Right forelimb (tissue), 1 donor: Measurements from ENCODE around the gene WDR76.
"Not testable (repeated sequence)": the region's sequence is repeated elsewhere in the genome, so short reads cannot be mapped to it uniquely, and the experiment has no call there.

Source experiments
- DNase-seq: peaks from one replicate; pipeline ENCODE4 v3.0.0-alpha.2; 2018

The WDR76 gene

DNA sequence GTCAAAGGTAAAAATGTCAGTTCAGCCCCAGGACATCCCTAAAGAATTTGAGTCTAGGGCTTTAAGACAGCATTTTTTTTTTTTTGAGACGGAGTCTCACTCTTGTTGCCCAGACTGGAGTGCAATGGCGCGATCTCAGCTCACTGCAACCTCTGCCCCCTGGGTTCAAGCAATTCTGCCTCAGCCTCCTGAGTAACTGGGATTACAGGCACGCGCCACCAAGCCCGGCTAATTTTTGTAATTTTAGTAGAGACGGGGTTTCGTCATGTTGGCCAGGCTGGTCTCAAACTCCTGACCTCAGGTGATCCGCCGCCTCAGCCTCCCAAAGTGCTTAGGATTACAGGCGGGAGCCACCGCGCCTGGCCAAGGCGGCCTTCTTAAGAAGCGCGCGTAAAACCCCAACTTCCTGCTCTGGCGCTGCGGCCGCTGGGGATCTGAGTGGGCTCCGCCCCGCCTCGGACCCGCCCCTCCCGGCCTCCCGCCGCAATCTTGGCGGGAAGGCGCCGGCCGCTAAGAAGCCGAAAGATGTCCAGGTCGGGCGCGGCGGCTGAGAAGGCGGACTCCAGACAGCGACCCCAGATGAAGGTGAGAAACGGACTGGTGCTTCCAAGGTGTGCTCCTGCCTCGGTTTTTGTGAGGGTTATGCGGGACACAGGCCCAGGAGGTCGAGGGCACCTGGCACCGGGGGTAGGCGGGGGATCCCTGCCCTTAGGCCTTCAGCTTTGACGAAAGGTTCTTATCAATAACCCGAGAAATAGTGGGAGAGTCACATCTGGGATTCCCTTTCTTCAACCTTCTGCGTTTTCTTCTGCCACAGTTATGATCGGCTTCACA, at the start of gene WDR76:
WDR76 (plus strand) TSS at position 495 of the 834 bp plus-strand sequence; CDS start at position 526, 31 bp downstream.
- DNase-seq, result peak; percentile 86

DNA sequence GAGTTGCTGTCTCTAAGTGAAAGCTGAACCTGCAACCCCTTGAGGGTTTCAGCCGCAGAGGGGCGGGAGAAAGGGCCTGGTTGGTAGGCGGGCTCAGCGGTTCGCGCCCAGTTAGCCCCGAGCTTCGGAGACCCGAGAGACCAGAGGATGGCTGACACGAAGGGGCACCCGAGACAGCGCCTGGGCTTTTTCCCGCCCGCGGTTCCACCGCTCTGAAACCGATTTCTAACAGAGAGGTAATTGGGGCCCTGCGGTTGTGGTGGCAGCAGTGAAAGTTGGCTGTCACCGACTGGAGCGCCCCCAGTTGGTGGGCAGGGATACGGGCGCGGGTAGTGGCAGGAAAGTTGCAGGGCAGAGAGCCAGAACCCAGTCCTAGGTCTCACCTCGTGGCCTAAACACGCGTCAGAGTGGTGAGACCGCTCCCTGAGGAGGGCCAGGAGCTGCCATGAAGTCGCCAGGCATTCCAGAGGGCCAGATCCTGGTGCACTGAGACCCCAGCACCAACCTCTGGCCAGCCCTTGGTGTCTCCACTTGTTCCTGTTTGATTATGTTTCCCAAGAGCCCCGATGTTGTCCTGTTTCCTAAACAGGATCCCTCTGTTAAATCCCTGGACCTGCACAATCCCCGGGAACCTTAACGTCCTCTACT, 49.4 kb upstream of the WDR76 start:
- peak; percentile 84 for DNase-seq

DNA sequence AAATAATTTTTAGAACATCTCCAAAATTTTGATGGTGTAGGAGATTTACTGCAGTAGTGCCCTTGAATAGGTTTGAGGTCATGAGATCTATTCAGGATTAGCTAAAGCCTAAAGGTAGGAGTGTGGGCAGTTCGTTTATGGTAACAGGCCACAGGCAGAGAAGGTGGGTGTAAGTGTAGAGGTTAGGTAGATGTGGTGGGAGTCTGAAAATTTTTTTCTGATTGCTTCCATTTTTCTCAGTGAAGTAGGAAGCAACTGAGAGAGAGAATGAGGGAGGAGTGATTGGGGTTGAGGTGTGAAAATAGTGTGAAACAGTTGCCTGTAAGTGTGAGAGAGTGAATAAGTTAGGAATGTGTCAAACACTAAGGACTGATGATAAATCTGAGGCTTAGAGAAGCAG, 47.8 kb upstream of the WDR76 start:
- no peak for DNase-seq

DNA sequence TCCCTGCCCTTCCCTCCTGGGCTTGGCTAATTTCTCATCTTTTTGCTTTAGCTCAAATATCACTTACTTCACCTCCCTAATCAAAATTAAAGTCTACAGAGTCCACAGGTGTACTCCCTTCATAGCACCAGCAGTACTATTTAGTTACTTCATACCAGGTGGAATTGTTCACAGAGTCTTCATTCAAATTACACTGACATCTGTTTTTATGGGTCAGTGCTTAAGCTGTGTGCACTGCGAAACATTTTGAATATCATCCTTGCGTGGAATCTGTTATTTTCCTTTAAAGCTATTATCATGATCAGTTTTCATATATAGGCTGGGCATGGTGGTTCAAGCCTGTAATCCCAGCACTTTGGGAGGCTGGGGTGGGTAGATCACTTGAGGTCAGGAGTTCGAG, 37.4 kb upstream of the WDR76 start:
- DNase-seq, result no peak

DNA sequence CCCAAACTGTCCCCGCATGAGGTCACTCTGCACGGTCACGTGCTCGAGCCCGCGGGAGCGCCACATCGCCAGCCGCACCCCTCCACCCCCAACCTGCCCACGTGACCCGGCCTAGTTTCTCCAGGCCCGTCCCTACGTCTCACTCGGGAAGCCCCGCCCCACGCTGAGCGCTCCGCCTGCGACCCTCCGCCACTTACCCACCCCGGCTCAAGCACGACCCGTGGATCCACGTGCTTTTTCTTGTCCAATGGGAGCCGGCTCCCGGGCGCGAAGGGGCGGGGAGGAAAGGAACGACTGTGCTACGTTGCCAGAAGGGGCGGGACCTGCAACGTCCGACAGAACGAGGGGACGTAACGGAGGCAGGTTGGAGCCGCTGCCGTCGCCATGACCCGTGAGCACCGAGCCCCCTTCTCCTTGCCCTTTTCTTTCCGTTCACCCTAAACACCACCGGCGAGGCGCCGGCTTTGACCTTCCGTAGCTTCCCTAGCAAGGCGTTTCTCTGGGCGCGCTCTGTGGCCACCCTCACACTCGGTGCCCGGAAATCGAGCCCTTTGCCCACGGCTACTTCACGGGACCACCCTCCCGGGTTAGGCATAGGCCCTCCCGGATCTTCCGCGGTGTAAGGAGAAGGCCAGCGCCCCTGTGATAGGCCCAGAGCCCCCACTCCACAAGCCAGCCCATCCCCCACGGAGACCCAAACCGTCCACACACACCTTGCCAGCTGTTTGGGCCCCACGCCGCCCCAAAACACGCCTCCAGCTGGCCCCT, 34.6 kb upstream of the WDR76 start, which contains the start of gene SERF2:
SERF2 (plus strand) TSS at position 328 of the 768 bp plus-strand sequence; CDS start at position 385, 57 bp downstream.
- DNase-seq, result peak; percentile 100

DNA sequence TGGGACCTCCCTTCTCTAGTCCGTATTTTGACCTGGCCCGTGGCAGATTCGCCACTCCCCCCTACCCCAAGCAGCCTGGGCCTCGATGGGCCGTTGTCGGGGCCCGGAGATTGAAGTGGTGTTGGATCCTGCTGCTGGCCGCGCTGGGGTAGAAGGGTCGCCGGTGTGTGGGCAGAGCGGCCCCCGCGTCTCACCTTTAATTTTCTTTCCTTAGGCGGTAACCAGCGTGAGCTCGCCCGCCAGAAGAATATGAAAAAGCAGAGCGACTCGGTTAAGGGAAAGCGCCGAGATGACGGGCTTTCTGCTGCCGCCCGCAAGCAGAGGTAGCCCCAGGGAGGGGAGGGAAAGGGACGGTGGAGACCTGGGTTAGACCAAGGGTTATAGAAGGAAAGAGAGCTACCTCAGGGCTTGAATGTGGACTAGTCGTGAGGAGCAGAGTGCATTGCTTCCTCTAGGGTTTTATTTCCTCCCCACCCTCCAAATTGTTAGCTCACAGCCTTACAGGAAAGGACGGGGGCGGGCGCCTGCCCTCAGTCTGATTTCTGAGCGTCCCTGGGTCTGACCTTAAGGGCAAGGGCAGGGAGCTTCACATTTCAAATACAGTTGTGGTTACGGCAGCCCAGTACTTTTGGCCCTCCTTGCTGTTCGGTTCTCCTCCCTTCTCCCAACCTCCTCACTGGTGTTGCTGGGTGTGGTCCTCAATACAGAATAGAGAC, 33.9 kb upstream of the WDR76 start:
- DNase-seq, result no peak

DNA sequence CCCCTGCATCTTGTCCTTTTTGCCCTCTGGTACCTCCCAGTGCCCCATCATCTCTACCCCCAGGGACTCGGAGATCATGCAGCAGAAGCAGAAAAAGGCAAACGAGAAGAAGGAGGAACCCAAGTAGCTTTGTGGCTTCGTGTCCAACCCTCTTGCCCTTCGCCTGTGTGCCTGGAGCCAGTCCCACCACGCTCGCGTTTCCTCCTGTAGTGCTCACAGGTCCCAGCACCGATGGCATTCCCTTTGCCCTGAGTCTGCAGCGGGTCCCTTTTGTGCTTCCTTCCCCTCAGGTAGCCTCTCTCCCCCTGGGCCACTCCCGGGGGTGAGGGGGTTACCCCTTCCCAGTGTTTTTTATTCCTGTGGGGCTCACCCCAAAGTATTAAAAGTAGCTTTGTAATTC, 33.2 kb upstream of the WDR76 start:
- no peak for DNase-seq

DNA sequence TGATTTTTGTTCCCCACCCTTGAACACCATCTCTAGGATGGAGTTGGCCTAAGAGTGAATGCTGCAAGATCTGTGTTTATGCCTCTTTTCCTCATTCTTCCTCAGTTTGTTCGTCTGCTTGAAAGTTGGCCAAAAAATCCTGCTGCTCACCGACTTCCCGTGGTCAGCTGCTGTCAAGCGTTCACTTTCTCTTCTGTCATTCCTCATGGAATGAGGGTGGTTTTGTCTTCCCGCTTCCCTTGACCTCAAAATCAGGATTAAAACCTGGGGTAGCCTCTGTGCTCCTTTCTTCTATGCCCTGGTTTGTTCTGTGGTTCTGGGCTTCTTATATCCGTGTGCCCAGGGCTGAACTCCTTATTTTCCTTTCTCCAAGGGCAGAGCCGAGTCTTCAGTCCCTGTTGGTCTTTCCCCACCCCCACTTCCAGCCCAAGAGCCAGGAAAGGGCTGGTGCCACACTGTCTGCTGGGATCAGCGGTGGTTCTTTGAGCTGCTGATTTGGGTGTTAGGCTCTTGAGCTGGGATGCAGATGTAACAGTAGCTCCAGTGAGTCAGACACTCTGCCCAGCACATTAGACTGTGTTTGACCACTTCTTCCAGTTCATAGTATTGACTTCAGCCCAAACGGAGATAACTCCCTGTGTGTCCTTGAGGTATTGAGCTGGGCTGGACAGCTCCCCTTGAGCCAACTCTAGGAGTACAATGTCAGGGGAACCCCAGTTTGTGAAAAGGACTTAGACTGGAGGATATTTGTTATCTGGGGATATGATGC, 32.3 kb upstream of the WDR76 start:
- DNase-seq, result no peak

DNA sequence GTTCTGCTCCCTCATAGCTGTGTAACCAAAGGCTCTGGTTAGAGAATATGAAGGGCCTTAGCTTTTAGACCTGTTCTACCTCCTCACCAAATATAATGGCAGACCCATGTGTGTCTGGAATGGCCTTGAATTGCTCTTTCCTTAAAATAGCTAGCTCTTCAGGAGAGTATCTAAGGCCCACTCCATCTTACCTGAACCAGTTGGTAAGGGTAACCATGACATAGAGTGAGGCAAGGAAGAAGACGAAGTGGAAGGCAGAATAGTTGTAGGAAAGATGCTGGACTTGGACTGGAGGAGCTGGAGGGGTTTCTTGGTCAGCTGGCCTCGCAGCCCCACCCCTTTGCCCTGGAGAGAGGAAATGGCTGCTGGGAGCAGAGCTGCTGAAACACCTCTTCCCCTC, 31.6 kb upstream of the WDR76 start:
- DNase-seq, result no peak

DNA sequence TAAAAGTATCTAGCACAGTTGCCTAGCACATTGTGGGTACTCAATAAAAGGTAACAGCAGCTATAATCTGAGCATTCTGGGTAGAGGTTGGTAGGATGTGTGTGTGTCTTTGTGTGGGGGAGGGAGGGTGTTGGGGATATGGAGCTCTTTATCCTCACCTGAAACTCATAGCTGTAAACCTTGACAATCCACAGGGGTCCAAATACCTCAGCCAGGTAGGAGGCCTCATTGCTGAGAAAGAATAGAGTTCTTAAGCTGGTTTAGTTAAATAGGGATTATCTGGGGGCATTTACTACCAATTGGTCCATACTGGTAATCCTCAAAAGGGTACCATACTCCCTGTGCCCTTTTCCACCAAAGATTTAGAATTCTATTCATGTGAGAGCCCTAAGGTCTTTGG, 30.8 kb upstream of the WDR76 start:
- DNase-seq, result no peak

DNA sequence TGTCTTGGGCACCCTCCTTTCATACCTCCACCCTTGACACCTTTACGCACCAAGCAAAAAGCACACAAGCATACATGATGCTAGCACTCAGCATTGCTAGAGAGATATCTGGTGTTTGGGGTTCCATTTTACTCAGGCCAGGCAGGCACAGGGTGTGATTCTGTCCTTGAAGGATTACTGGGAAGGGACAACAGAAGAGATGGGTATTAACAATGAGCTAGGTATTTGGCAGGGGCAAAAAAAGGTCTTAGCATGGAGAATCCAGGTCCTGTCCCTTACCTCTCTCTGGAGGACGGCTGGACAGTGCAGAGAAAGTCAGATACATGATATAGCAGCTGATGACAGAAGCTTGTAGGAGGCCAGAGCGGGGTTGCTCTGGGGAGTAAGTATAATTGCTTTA, 30.2 kb upstream of the WDR76 start:
- no peak for DNase-seq

DNA sequence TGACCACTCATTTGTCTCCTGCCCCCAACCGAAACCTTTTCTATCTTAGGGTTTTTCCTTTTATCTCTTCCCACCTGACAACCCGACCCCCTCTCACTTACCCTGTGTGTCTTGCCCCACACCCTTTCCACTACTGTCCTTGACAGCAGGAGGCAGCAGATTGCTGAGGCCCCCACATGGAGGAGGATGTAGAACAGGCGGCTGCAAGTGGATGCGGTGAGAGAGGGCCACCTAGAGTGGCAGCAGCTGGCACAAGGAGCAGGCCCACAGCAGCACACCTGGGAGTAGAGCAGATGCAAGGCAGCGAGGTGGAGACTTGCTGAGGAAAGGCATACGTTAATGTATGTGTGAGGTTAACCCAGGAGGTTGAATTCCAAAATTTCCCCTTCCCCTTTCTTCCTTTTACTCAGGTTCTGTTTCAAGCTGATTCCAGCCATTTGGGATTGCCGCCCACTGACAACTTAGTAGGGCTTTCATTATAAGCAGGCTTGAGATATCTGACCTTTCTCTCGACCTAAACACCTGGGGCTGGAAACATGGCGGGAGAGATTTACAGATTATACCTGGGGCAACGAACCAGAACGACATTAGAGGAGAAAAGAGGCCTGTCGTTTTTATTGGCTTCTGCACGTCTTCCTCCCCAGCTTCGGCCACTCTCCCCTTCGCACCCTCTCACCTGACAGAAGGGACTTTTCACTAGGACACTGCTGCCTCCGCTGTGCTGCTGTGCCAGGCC, 27.4 kb upstream of the WDR76 start:
- DNase-seq, result no peak

DNA sequence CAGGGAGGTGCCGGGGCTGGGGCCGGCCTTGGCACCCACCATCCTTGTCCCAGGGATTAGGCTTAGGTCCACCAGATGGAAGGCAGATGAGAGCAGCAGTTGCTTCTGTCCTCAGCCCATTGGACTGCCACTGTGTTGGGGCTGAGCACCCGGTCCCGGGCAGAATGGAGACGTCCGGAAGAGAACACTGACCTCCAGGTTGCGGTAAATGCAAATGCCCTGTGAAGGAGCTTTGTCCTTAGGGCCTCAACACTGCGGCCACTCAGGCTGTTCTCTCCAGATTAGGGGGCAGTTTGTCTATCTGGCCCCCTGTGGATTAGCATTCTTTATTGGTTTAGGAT, 26.9 kb upstream of the WDR76 start, which contains the start of gene SERINC4:
SERINC4 (minus strand) TSS at position 276 of the 341 bp plus-strand sequence; CDS start at position 42, 234 bp downstream.
- no peak for DNase-seq

DNA sequence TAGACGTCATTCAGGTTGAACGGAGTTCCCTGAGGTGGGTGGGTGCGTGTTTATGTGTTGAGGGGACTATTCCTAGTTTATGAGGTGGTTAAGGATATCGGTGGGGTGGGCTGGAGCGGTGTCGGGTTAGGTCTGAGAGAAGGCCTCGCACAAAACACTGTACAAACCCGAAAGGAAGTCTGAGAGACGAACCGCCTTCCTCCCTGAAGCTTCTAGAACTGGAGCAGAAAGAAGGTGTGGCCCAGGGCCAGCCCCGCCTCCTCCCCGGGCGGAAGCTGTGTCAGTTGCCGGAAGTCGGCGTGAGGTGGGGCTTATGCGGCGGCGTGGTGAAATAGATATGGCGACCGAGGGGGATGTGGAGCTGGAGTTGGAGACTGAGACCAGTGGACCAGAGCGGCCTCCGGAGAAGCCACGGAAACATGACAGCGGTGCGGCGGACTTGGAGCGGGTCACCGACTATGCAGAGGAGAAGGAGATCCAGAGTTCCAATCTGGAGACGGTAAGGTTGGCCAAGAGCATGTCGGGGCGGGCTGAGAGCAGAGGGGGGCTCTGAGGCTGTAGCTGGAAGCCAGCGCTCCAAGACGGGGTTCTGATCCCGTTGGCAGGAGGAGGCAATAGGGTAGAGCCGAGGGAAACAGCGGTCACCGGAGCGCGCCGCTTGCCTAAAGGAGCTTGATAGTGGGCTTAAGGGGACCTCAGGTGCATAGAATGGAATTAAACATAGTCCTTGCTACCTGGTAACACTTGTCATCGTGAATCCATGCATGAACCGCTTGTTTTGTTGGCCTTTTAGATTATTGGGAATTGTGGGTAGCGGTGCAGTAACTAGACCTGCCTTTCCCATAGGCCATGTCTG, 26.3 kb upstream of the WDR76 start, which contains the start of gene HYPK:
HYPK (plus strand) TSS at position 314 of the 856 bp plus-strand sequence; CDS start at position 338, 24 bp downstream.
- peak; percentile 95 for DNase-seq

DNA sequence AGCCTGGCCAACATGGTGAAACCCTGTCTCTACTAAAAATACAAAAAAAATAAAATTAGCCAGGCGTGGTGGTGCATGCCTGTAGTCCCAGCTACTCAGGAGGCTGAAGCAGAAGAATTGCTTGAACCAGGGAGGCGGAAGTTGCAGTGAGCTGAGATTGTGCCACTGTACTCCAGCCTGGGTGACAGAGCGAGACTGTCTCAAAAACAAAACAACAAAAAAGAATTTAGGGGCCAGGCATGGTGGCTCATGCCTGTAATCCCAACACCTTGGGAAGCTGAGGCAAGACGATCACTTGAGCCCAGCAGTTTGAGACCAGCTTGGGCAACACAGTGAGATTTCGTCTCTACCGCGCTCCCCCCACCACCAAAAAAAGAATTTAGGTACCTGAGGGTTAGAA, 24.1 kb upstream of the WDR76 start:
- DNase-seq, result not testable (repeated sequence)

DNA sequence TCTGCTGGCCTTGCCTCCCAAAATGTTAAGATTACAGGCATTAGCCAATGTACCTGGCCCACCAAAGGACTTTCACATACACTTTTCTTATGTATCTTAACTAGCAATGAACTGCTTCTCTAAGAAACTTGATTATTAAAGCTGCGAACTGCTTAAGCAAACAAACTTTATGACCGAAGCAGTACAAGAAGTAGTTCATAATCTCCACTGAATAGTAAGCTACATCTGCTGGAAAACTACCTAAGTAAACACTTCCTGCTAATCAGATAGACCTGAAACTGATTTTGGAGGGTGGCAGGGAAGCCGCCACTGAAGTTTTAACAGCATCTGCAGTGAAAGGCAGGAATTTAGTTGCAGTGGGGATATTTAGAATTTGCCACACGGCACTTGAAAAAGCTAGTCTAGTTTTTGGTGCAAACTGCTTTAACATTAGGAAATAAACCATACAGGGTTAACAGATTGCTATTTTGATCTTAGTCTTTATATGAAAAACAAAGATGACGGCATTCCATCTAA, 18.3 kb upstream of the WDR76 start:
- no peak for DNase-seq

DNA sequence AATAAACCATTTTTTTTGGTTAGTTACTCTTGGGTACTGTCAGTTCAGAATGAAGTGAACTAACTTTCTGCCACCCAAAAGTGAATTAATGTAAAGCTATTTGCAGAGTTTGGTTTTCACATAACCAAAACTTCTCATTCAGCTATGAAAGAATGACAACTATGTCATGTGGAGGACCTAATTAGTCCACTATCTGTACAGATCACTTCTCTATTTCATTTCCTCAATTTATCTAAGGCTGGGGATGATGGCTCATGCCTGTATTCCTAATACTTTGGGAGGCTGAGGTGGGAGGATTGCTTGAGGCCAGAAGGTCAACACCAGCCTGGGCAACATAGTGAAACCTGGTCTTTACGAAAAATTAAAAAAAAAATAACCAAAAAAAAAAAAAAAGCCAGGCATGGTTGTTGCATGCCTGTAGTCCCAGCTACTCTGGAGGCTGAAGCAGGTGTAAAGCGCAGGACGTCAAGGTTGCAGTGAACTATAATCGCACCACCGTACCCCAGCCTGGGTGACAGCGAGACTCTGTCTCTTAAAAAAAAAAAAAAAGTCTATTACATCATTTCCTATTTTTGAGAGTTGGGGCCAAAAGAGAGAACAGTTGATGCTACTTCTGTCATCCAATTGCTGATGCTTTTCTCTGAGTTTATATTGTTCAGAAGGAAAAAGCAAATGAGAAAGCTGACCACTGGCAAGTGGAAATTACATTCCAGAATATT, 17.7 kb upstream of the WDR76 start:
- no peak for DNase-seq

DNA sequence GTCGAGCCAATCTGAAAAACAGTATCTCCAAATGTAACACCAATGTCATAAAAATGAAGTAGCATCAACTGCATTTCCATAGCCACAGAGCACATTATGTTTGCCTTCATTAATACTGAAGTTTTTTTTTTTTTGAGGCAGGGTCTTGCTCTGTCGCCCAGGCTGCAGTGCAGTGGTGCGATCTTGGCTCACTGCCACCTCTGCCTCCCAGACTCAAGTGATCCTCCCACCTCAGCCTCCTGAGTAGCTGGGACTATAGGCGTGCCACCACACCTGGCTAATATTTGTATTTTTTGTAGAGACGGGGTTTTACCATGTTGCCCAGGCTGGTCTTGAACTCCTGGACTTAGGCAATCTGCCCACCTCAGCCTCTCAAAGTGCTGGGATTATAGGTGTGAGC, 11.7 kb upstream of the WDR76 start:
- DNase-seq, result not testable (repeated sequence)

DNA sequence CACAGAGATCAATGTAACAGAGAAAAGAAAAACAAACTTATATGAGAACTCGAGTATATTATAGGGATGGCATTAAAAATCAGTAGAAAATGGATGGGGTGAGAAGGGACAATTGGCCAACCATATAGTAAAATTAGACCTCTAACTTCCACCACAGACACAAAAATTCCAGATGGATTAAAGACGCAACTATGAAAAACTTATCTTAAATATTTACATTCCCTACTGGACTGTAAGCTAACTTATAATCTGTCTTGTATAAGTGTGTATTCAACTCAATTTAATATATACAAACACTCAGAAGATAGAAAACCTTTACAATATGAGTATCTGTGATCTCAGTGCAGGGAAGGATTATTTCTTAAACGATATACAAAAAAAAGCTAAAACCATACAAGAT, 5.3 kb upstream of the WDR76 start:
- DNase-seq, result no peak
